Sciatic nerve (tissue), 1 donor: Measurements from ENCODE around the gene PHF23. TPM values are rescaled to one million over a fixed set of nuclear protein-coding genes. Genes with fewer than 3 reads are reported as not detected.

Source experiments
- microRNA-seq: library from miRNA; unstranded; fragments of <30 nt; microRNA quantifications from one replicate; pipeline ENCODE4 v1.2.0, GENCODE V29; 2020
- total RNA-seq: library from RNA; stranded (reverse); fragmentation: NEBNext Ultra II Directional; extraction: Animal tissue kit (Norgen Biotek cat#: 25700); gene quantifications from one replicate; pipeline ENCODE4 v1.2.1, GENCODE V29; 2021
- donor health status: DM: no; HTN: no; CAD: no.

Gene PHF23
- total RNA-seq, 1 donor from 2014 or later, result 23.8 TPM

Small RNA genes lying within 50 kb of the gene (microRNA-seq; reads per million reads assigned to microRNA genes)
- 595 reads per million, percentile 78 among the genes with 10 or more reads in this experiment for gene MIR324

Other genes with a start within 250 kb of the PHF23 start
- gene ALOX12, start 243.4 kb downstream of the PHF23 start, total RNA-seq, result not detected
- gene RNASEK, start 226.8 kb downstream of the PHF23 start, total RNA-seq, result 152 TPM
- 24.5 TPM for gene BCL6B, start 216.4 kb downstream of the PHF23 start, total RNA-seq
- 1.8 TPM for gene SLC16A13, start 203.4 kb downstream of the PHF23 start, total RNA-seq
- 0.89 TPM for gene SLC16A11, start 195.4 kb downstream of the PHF23 start, total RNA-seq
- gene CLEC10A, start 159.2 kb downstream of the PHF23 start, total RNA-seq, result 14.7 TPM
- gene ASGR2, start 124.6 kb downstream of the PHF23 start, total RNA-seq, result 1.1 TPM
- gene ASGR1, start 60.1 kb downstream of the PHF23 start, total RNA-seq, result 2.3 TPM
- 32.2 TPM for gene DLG4, start 19.6 kb downstream of the PHF23 start, total RNA-seq
- 321 TPM for gene ACADVL, start 19.5 kb downstream of the PHF23 start, total RNA-seq
- gene DVL2, start 4.9 kb downstream of the PHF23 start, total RNA-seq, result 49.1 TPM
- 397 TPM for gene GABARAP, start 3.0 kb upstream of the PHF23 start, total RNA-seq
- gene CTDNEP1, start 12.3 kb upstream of the PHF23 start, total RNA-seq, result 82.0 TPM
- gene ELP5, start 12.8 kb upstream of the PHF23 start, total RNA-seq, result 26.7 TPM
- gene CLDN7, start 23.0 kb upstream of the PHF23 start, total RNA-seq, result 4.1 TPM
- 6.1 TPM for gene SLC2A4, start 42.3 kb upstream of the PHF23 start, total RNA-seq
- 2.1 TPM for gene YBX2, start 55.2 kb upstream of the PHF23 start, total RNA-seq
- 168 TPM for gene EIF5A, start 68.2 kb upstream of the PHF23 start, total RNA-seq
- gene GPS2, start 75.9 kb upstream of the PHF23 start, total RNA-seq, result 53.8 TPM
- 37.0 TPM for gene NEURL4, start 89.9 kb upstream of the PHF23 start, total RNA-seq
- gene ACAP1, start 97.1 kb upstream of the PHF23 start, total RNA-seq, result 38.3 TPM
- 64.6 TPM for gene KCTD11, start 112.7 kb upstream of the PHF23 start, total RNA-seq
- not detected for gene TMEM95, start 115.7 kb upstream of the PHF23 start, total RNA-seq
- gene TNK1, start 141.6 kb upstream of the PHF23 start, total RNA-seq, result 6.1 TPM
- gene PLSCR3, start 155.1 kb upstream of the PHF23 start, total RNA-seq, result 37.1 TPM
- gene TMEM256, start 164.6 kb upstream of the PHF23 start, total RNA-seq, result 75.0 TPM
- 44.8 TPM for gene NLGN2, start 168.4 kb upstream of the PHF23 start, total RNA-seq
- gene SPEM1, start 180.9 kb upstream of the PHF23 start, total RNA-seq, result not detected
- not detected for gene SPEM2, start 186.2 kb upstream of the PHF23 start, total RNA-seq
- gene SPEM3, start 189.4 kb upstream of the PHF23 start, total RNA-seq, result not detected
- gene TMEM102, start 196.0 kb upstream of the PHF23 start, total RNA-seq, result 3.0 TPM
- gene FGF11, start 200.1 kb upstream of the PHF23 start, total RNA-seq, result 3.8 TPM
- 6.3 TPM for gene CHRNB1, start 205.6 kb upstream of the PHF23 start, total RNA-seq
- gene ZBTB4, start 240.2 kb upstream of the PHF23 start, total RNA-seq, result 84.2 TPM
- not detected for gene SLC35G6, start 242.0 kb upstream of the PHF23 start, total RNA-seq
- 126 TPM for gene POLR2A, start 244.9 kb upstream of the PHF23 start, total RNA-seq